ENCODE data around the gene GCAT. TPM values are rescaled to one million over a fixed set of nuclear protein-coding genes. Genes with fewer than 3 reads are reported as not detected.

The GCAT gene
- total RNA-seq, 2 donors from 2014 or later, result 16.7 to 19.0 TPM

GRCh38 chr22:37804881-37805809 lies 2.6 kb upstream of the GCAT start:
- intact Hi-C loops (cut with DNase I), result no loop called here
- peak; percentile 64 to 67 for ATAC-seq

GRCh38 chr22:37805810-37806277 lies 1.9 kb upstream of the GCAT start:
- DNase-seq (no peak), ATAC-seq (no peak)
- intact Hi-C loops (cut with DNase I), result no loop called here

More at GRCh38 chr22:37804881-37805809, 2.6 kb upstream of the GCAT start:
- DNase-seq, result peak; percentile 90

- ATAC-seq (no peak), DNase-seq (no peak)
- intact Hi-C loops (cut with DNase I), result no loop called here
Observed at GRCh38 chr22:37806409-37807333, 1.1 kb upstream of the GCAT start.

- ATAC-seq (no peak), DNase-seq (no peak)
- intact Hi-C loops (cut with DNase I), result no loop called here
Observed at GRCh38 chr22:37808294-37808657, 542 bp downstream of the GCAT start.

DNA sequence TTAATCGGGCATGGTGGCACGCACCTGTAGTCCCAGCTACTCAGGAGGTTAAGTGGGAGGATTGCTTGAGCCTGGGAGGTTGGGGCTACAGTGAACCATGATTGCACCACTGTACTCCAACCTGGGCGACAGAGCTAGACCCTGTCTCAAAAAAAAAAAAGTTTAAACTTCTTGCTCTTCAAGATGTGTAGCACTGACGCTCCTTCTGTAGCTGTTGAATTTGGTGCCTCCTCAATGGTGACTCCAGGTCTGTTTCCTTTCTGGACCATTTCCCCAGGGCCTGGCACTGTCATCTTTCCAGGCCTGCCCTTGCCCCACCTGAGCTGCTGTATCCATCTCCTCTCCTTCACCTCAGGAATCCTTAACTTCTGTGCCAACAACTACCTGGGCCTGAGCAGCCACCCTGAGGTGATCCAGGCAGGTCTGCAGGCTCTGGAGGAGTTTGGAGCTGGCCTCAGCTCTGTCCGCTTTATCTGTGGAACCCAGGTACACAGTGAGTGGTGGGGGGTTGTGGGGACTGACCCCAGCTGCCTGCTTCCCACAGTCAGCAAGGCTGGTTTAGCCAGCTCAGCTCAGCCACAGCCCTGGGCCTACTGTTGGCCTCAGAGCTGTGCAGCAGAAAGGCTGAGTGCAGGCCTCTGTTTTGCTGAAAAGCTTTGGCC lies 2.1 kb downstream of the GCAT start:
- intact Hi-C loops (cut with DNase I), result no loop called here
- ATAC-seq (no peak), DNase-seq (no peak)

GRCh38 chr22:37811867-37812266 lies 4.1 kb downstream of the GCAT start:
- intact Hi-C loops (cut with DNase I), result no loop called here
- ATAC-seq (no peak), DNase-seq (no peak)

- DNase-seq, result no peak
- ATAC-seq, result no peak
- intact Hi-C loops (cut with DNase I), result no loop called here
Observed at GRCh38 chr22:37812869-37813678, 5.3 kb downstream of the GCAT start.

- intact Hi-C loops (cut with DNase I), result loop anchor here in 1 of 2 donors (5.0 kb wide), 1 partner anchor 147 kb away; no protein-coding TSS in a partner anchor
- ATAC-seq, result no peak
- DNase-seq, result no peak
Observed at GRCh38 chr22:37815593-37815992, 7.9 kb downstream of the GCAT start.

DNA sequence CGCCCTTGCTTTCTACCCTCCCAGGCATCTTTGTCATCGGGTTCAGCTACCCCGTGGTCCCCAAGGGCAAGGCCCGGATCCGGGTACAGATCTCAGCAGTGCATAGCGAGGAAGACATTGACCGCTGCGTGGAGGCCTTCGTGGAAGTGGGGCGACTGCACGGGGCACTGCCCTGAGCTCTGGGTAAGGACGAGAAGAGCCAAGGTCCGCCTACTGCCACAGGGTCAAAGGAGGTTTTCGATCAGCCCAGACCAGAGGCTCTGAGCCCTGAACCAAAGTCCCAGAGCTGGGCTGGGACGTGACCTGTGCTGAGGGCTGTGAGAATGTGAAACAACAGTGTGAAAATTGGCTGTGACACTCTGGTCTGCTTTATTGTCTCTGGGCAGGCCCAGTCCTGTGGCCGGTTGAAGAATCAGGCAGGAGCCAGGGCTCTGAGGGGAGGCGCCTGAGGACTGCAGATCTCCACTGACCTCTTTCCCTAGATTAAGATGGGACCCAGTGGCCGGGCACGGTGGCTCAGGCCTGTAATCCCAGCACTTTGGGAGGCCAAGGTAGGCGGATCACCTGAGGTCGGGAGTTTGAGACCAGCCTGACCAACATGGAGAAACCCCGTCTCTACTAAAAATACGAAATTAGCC lies 8.9 kb downstream of the GCAT start:
- intact Hi-C loops (cut with DNase I), result loop anchor here (1.0 to 5.0 kb wide), 3 partner anchors 46 to 146 kb away; no protein-coding TSS in a partner anchor
- DNase-seq (no peak), ATAC-seq (no peak)

GRCh38 chr22:37817705-37818408 lies 10.1 kb downstream of the GCAT start:
- ATAC-seq, result peak; percentile 93 to 95
- intact Hi-C loops (cut with DNase I), result loop anchor here (1.0 to 5.0 kb wide), 4 partner anchors 45 to 147 kb away; no protein-coding TSS in a partner anchor
- DNase-seq, result peak; percentile 86

DNA sequence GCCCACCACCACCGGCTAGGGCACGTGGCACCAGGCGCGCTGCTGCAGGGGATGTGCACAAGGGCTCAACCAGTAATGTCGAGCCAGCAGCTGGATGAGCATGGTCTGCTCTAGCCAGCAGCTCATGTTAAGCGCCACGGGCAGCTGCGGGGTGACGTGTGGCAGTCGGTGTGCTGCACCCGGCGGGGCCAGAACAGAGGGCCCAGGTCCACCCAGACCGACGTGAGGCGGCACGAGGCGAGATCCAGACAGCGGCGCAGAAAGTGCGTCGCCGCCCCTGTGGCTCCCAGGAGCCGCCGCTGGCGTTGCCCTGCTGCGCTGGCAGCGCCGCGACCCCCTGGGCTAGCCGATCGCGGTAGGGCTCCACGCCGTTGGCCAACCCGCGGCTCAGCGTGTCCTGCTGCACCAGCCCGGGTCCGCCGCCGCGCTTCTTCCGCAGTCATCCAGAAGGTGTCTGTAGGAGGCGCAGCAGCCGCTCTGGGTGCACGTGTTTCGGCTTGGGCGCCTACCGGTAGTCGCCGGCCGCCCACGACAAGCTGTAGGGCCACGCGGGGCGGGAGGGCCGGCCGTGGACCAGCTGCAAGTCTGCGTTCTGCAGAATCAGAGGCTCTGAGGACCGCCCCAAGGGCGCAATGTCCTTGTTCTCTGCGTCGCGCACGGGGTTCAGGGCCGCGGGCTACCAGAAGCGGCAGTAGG lies 10.8 kb downstream of the GCAT start:
- DNase-seq (peak; percentile 76), ATAC-seq (peak; percentile 51 to 71)
- intact Hi-C loops (cut with DNase I), result loop anchor here (2.0 to 5.0 kb wide), 2 partner anchors 144 to 146 kb away; no protein-coding TSS in a partner anchor

- DNase-seq (no peak), ATAC-seq (no peak)
- intact Hi-C loops (cut with DNase I), result loop anchor here (2.0 to 5.0 kb wide), 2 partner anchors 143 to 146 kb away; no protein-coding TSS in a partner anchor
Observed at GRCh38 chr22:37819105-37819433, 11.3 kb downstream of the GCAT start.

DNA sequence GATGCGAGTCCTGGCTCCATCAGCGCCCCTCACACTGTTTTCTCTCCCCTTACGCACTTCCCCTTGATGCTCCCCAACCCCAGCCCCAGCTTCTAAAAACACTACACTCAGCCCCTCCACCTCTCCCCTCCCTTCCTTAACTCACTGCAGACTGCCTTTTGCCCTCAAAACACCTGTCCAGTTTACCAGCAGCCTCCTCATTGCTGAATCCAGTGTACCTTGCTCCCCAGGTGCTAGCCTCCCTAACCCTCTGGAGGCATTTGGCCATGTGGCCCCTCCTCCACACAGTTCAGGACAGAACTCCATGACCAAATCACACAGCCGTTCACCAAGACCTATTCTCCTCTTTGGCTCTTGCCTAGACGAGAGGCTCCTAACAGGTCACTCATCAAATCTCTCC lies 12.6 kb downstream of the GCAT start:
- DNase-seq, result no peak
- ATAC-seq, result no peak
- intact Hi-C loops (cut with DNase I), result no loop called here

DNA sequence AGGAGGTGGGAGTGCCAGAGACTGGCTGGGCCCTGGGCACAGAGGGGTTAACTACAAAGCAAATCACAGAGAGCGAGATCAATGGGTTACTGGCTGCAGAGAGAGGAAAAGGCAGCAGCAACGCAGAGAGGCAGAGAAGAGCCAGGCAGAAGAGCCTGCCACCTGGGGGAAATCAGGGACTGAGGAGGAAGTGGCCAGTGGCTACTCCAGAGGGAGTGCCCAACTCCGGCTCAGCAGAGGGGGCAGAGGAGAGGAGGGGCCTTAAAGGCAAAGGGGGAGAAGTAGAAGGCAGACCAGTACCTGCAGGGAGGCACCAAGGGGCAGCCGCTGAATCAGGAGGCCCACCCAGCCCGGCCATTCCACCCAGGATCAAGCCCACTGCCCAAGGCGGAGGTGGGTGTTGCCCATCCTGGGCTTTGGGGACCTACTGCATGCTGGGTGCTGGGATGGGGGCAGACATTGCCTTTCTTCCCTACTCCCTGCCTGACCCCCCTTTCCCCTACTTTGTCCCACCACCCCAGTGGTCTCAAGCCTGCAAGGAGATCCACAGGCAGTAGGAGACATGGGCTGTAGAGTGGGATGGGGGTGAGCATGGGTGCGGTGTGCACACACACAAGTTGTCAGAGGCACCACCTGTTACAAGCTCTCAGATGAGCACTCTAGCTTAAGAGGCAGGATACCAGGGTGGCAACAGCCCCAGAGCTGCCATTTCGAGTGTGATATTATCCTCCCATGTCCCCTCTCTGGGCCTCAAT lies 14.5 kb downstream of the GCAT start:
- ATAC-seq (no peak), DNase-seq (no peak)
- intact Hi-C loops (cut with DNase I), result no loop called here

DNA sequence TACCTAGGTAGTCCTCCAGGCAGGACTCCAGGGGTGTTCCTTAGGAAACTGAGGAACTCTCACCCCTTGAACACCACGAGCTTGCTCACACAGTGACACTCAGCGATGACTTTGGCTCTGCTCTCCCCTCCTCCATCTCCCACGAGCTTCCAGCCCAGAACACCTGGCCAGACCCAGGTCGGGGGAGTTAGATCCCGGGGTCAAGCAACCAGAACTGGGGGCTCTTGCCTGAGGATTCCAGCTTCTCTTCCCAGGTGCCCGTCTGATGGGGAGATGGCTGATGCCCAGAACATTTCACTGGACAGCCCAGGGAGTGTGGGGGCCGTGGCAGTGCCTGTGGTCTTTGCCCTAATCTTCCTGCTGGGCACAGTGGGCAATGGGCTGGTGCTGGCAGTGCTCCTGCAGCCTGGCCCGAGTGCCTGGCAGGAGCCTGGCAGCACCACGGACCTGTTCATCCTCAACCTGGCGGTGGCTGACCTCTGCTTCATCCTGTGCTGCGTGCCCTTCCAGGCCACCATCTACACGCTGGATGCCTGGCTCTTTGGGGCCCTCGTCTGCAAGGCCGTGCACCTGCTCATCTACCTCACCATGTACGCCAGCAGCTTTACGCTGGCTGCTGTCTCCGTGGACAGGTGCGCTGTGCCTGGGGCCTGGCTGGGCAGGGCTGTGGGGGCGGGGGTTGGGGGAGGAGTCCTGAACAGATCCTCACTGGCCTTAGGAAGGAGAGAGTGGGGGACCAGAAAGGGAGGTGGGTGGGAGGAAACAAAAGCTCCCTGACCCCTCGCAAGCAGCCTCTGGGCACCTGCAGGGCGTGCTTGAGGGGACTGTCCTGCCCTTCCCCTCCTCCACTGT lies 15.6 kb downstream of the GCAT start, which contains the start of gene GALR3:
GALR3 (plus strand) TSS at position 249 of the 852 bp plus-strand sequence; CDS start at position 274, 25 bp downstream.
- intact Hi-C loops (cut with DNase I), result no loop called here
- no peak for DNase-seq
- no peak for ATAC-seq

All from left cardiac atrium (tissue), 4 donors.